Measurements from ENCODE around the gene TBCC. TPM values are rescaled to one million over a fixed set of nuclear protein-coding genes. Genes with fewer than 3 reads are reported as not detected.
A peak's percentile ranks its signal among the peaks of the same experiment; 100 is the strongest.
"Not testable (repeated sequence)": the region's sequence is repeated elsewhere in the genome, so short reads cannot be mapped to it uniquely, and the experiment has no call there.

TBCC gene
- total and polyA plus RNA-seq, 2 donors from 2014 or later: 17.6 to 21.2 TPM

DNA sequence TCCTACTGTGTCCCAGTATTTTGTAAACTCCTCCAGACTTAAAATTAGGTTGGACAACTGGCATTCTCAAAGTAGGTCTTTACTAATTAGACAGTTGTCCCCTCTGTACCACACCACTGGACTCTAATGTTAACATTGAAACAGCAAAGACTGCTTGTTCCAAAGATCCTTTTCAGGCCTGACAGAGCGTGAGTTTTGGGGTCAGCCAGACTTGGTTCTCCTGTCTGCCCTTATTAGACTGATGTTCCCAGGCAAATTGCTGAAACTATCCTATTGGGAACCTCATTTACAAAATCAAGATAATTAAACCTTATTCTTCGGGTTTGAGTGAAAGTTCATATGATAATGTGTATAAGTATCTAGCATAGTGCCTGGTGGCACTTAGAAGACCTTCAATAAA lies 32.2 kb upstream of the TBCC start:
- FAIRE-seq: no peak
- Histone ChIP-seq H3K27ac (ENCODE audit: low read depth in 2 of 2, low read length in 2 of 2) (peak overlapping the region in 1 of 2 donors; percentile 23), H3K27me3 (ENCODE audit: control insufficient read depth, insufficient read depth, low read length) (no peaks in the 10 kb centered on the region), H3K9ac (ENCODE audit: low read length in 3 of 3) (peak overlapping the region in 1 of 3 donors; percentile 30), H3K4me3 (ENCODE audit: low read length in 3 of 3) (no peak overlapping the region), H3K36me3 (ENCODE audit: control insufficient read depth in 2 of 3, insufficient read depth in 3 of 3, low read length in 3 of 3) (no peaks in the 10 kb centered on the region), H3K4me1 (ENCODE audit: control insufficient read depth in 2 of 3, insufficient read depth in 2 of 3, low read depth in 1 of 3, low read length in 3 of 3) (peaks cover 3 to 7% (median 7%) of the 10 kb centered on the region in 3 donors), H3K9me3 (ENCODE audit: control insufficient read depth in 2 of 3, insufficient read depth in 1 of 3, low read length in 3 of 3) (no peaks in the 10 kb centered on the region)
- TF ChIP-seq, protein P1, sequence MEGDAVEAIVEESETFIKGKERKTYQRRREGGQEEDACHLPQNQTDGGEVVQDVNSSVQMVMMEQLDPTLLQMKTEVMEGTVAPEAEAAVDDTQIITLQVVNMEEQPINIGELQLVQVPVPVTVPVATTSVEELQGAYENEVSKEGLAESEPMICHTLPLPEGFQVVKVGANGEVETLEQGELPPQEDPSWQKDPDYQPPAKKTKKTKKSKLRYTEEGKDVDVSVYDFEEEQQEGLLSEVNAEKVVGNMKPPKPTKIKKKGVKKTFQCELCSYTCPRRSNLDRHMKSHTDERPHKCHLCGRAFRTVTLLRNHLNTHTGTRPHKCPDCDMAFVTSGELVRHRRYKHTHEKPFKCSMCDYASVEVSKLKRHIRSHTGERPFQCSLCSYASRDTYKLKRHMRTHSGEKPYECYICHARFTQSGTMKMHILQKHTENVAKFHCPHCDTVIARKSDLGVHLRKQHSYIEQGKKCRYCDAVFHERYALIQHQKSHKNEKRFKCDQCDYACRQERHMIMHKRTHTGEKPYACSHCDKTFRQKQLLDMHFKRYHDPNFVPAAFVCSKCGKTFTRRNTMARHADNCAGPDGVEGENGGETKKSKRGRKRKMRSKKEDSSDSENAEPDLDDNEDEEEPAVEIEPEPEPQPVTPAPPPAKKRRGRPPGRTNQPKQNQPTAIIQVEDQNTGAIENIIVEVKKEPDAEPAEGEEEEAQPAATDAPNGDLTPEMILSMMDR (IDR thresholded peaks at IDR 0.05; ENCODE audit: borderline replicate concordance, extremely low read depth, insufficient read depth): no peak
- intact Hi-C loops (cut with DNase I): no loop called here
- DNase-seq: peak in 1 of 5 donors; percentile 20

DNA sequence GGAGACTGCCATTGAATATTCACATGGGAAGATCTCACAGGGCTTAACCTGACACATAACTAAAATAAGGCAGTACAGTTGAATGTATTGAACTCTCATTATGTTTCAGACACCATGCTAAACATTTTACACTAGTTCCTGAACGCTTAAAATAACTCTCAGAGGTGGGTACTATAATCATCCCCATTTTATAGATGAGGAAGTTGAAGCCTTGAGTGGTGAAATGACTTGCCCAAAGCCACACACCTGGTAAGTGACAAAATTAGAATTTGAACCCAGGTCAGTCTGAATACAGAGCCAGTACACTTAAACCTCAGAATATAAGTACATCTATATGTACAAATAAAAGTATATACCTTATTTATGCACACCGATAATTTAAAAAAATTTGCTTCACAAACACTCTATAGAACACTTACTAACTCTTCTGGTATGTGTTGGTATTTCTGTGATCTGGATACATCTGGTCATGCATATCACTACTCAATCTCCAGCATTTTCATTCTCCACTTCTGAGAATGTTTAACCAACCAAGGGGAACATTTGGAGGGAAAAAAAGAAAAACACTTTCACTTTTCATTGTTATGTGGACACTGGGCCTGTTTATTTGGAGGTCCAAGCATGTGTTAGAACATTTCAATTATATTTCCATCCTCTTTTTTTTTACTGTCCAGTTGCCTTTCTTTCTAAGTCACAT lies 31.4 kb upstream of the TBCC start:
- H3K36me3 ChIP-seq (ENCODE audit: control insufficient read depth in 2 of 3, insufficient read depth in 3 of 3, low read length in 3 of 3): no peaks in the 10 kb centered on the region
- intact Hi-C loops (cut with DNase I): no loop called here
- peak in 2 of 5 donors; percentile 75 to 78 for DNase-seq
- H3K9me3 ChIP-seq (ENCODE audit: control insufficient read depth in 2 of 3, insufficient read depth in 1 of 3, low read length in 3 of 3): no peaks in the 10 kb centered on the region
- no peak overlapping the region for H3K4me3 ChIP-seq (ENCODE audit: low read length in 3 of 3)
- H3K9ac ChIP-seq (ENCODE audit: low read length in 3 of 3): no peak overlapping the region
- peaks cover 5 to 7% (median 7%) of the 10 kb centered on the region in 3 donors for H3K4me1 ChIP-seq (ENCODE audit: control insufficient read depth in 2 of 3, insufficient read depth in 2 of 3, low read depth in 1 of 3, low read length in 3 of 3)
- peak overlapping the region in 1 of 2 donors; percentile 26 for H3K27ac ChIP-seq (ENCODE audit: low read depth in 2 of 2, low read length in 2 of 2)
- TF ChIP-seq, protein P1 (IDR thresholded peaks at IDR 0.05; ENCODE audit: borderline replicate concordance, extremely low read depth, insufficient read depth): no peak
- no peaks in the 10 kb centered on the region for H3K27me3 ChIP-seq (ENCODE audit: control insufficient read depth, insufficient read depth, low read length)
- peak; percentile 93 for FAIRE-seq

DNA sequence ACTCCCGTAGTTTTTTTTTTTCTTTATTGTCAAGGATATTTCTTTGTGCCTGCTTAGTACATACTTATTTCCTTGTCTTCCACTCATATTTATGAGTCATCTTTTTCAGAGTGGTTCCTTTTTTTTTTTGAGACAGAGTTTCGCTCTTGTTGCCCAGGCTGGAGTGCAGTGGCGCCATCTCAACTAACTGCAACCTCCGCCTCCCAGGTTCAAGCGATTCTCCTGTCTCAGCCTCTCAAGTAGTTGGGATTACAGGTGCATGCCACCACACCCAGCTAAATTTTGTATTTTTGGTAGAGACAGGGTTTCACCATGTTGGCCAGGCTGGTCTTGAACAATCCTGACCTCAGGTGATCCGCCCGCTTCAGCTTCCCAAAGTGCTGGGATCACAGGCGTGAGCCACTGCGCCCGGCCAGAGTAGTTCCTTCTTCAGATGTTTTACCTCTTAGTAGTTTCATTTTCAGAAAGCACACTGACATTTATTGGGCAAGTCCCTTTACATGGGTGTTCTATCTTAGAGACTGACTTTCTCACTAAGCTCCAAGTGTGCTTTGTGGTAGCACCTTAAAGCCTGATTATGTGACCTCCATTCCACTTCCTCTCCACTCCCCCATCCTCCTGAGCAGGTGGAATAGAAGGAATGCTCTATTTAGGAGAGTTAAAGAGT lies 29.1 kb upstream of the TBCC start:
- H3K4me1 ChIP-seq (ENCODE audit: control insufficient read depth in 2 of 3, insufficient read depth in 2 of 3, low read depth in 1 of 3, low read length in 3 of 3): peaks cover 7 to 12% (median 7%) of the 10 kb centered on the region in 3 donors
- FAIRE-seq; H3K27me3 ChIP-seq (ENCODE audit: control insufficient read depth, insufficient read depth, low read length); intact Hi-C loops (cut with DNase I); H3K9ac ChIP-seq (ENCODE audit: low read length in 3 of 3); H3K36me3 ChIP-seq (ENCODE audit: control insufficient read depth in 2 of 3, insufficient read depth in 3 of 3, low read length in 3 of 3); DNase-seq; H3K9me3 ChIP-seq (ENCODE audit: control insufficient read depth in 2 of 3, insufficient read depth in 1 of 3, low read length in 3 of 3); H3K27ac ChIP-seq (ENCODE audit: low read depth in 2 of 2, low read length in 2 of 2): not testable (repeated sequence)
- H3K4me3 ChIP-seq (ENCODE audit: low read length in 3 of 3): peak overlapping the region in 1 of 3 donors; percentile 20

DNA sequence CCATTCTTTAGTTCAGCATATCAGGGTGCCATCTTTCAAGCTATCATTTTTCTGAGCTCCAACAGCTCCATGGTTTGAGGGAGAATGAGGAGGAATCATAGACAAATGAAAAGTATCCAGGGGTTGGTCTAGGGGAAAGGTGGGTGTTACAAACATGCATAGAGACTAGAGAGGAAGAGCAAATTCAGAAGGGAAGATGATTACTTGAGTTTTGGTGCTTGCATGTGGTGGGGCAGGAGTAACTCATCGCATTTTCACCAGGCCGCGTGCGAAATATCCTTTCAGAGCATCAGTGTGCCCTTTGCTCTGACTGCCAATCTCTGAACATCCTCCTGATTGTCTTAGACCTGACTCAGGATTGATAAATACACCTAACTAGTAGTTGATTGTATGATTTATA lies 28.3 kb upstream of the TBCC start:
- FAIRE-seq: no peak
- no peak overlapping the region for H3K27ac ChIP-seq (ENCODE audit: low read depth in 2 of 2, low read length in 2 of 2)

More for the DNA sequence above, 28.3 kb upstream of the TBCC start:
- no peaks in the 10 kb centered on the region for H3K36me3 ChIP-seq (ENCODE audit: control insufficient read depth in 2 of 3, insufficient read depth in 3 of 3, low read length in 3 of 3)
- peaks cover 7 to 12% (median 7%) of the 10 kb centered on the region in 3 donors for H3K4me1 ChIP-seq (ENCODE audit: control insufficient read depth in 2 of 3, insufficient read depth in 2 of 3, low read depth in 1 of 3, low read length in 3 of 3)
- TF ChIP-seq, protein P1 (IDR thresholded peaks at IDR 0.05; ENCODE audit: borderline replicate concordance, extremely low read depth, insufficient read depth): no peak
- H3K9ac ChIP-seq (ENCODE audit: low read length in 3 of 3): no peak overlapping the region
- no peaks in the 10 kb centered on the region for H3K9me3 ChIP-seq (ENCODE audit: control insufficient read depth in 2 of 3, insufficient read depth in 1 of 3, low read length in 3 of 3)
- no peaks in the 10 kb centered on the region for H3K27me3 ChIP-seq (ENCODE audit: control insufficient read depth, insufficient read depth, low read length)
- intact Hi-C loops (cut with DNase I): no loop called here
- H3K4me3 ChIP-seq (ENCODE audit: low read length in 3 of 3): no peak overlapping the region
- no peak for DNase-seq
